ENCODE results near the gene ALDH2.

Gene ALDH2

GRCh38 chr12:111840807-111841206 is 74.1 kb downstream of the ALDH2 start:
- no peak for FAIRE-seq
- no peak for TF ChIP-seq POLR2A (IDR thresholded peaks at IDR 0.05; ENCODE audit: low read depth, low read length)
- no peak for DNase-seq (ENCODE audit: insufficient read length, low spot score)

- DNase-seq (ENCODE audit: insufficient read length, low spot score) (no peak), FAIRE-seq (no peak)
- no peak for TF ChIP-seq POLR2A (IDR thresholded peaks at IDR 0.05; ENCODE audit: low read depth, low read length)
Observed at GRCh38 chr12:111841236-111841749, 74.6 kb downstream of the ALDH2 start.

- peak; percentile 74 for TF ChIP-seq POLR2A (IDR thresholded peaks at IDR 0.05; ENCODE audit: low read depth, low read length)
- FAIRE-seq: no peak
- peak; percentile 90 for DNase-seq (ENCODE audit: insufficient read length, low spot score)
Observed at GRCh38 chr12:111841750-111842555, 75.2 kb downstream of the ALDH2 start, which contains the start of gene MAPKAPK5. Gene MAPKAPK5, plus strand, starts transcription at chr12:111842228. Its CDS starts 506 bp downstream, at chr12:111842734.

GRCh38 chr12:111842556-111843396 is 76.0 kb downstream of the ALDH2 start:
- TF ChIP-seq POLR2A (IDR thresholded peaks at IDR 0.05; ENCODE audit: low read depth, low read length): no peak
- FAIRE-seq (no peak), DNase-seq (ENCODE audit: insufficient read length, low spot score) (peak; percentile 22)

- DNase-seq (ENCODE audit: insufficient read length, low spot score): no peak
- FAIRE-seq: no peak
- no peak for TF ChIP-seq POLR2A (IDR thresholded peaks at IDR 0.05; ENCODE audit: low read depth, low read length)
Observed at GRCh38 chr12:111846016-111846415, 79.3 kb downstream of the ALDH2 start.

GRCh38 chr12:111850526-111850925 is 83.8 kb downstream of the ALDH2 start:
- no peak for TF ChIP-seq POLR2A (IDR thresholded peaks at IDR 0.05; ENCODE audit: low read depth, low read length)
- no peak for FAIRE-seq
- no peak for DNase-seq (ENCODE audit: insufficient read length, low spot score)

- no peak for DNase-seq (ENCODE audit: insufficient read length, low spot score)
- FAIRE-seq: no peak
- TF ChIP-seq POLR2A (IDR thresholded peaks at IDR 0.05; ENCODE audit: low read depth, low read length): no peak
Observed at GRCh38 chr12:111858186-111858585, 91.5 kb downstream of the ALDH2 start.

GRCh38 chr12:111858778-111859177 is 92.0 kb downstream of the ALDH2 start:
- DNase-seq (ENCODE audit: insufficient read length, low spot score): no peak
- TF ChIP-seq POLR2A (IDR thresholded peaks at IDR 0.05; ENCODE audit: low read depth, low read length): no peak
- FAIRE-seq: no peak

- FAIRE-seq (no peak), DNase-seq (ENCODE audit: insufficient read length, low spot score) (no peak)
- no peak for TF ChIP-seq POLR2A (IDR thresholded peaks at IDR 0.05; ENCODE audit: low read depth, low read length)
Observed at GRCh38 chr12:111864913-111865312, 98.2 kb downstream of the ALDH2 start.
